ENCODE measurements around the gene NR4A3. TPM values are rescaled to one million over a fixed set of nuclear protein-coding genes. Genes with fewer than 3 reads are reported as not detected.

NR4A3 gene
- total RNA-seq, 1 experiment from 2014 or later: 0.24 TPM

DNA sequence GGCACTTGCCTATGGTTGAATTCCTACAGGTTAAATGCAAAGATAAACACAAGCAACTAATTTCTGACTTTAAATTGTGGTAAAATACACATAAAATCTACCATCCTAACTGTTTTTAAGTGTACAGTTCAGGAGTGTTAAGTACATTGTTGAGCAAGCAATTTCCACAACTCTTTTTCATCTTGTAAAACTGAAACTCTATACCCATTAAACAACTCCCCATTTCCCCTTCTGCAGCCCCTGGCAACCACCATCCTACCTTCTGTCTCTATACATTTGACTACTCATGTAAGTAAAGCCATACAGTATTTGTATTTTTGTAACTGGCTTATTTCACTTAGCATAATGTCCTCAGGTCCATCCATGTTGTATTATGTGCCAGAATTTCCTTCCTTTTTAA, 46.3 kb downstream of the NR4A3 start:
- no peak for DNase-seq
- Histone ChIP-seq H2BK20ac (ENCODE audit: low read depth, low read length, poor library complexity, severe bottlenecking) (no peak overlapping the region), H4K20me1 (ENCODE audit: control insufficient read depth, insufficient read depth, insufficient read length) (no peaks in the 10 kb centered on the region), H2AFZ (ENCODE audit: low read length) (no peak overlapping the region), H4K8ac (replicated peaks; ENCODE audit: insufficient read length, low read depth, low read length) (no peak overlapping the region), H3K79me1 (ENCODE audit: insufficient read depth, low read depth, low read length, poor library complexity, severe bottlenecking) (no peaks in the 10 kb centered on the region), H3T11ph (ENCODE audit: low read length) (no peak overlapping the region), H2AK5ac (ENCODE audit: insufficient read length, low read length) (no peak overlapping the region), H2BK15ac (ENCODE audit: low read depth, low read length) (no peak overlapping the region), H3K27ac (ENCODE audit: insufficient read length, low read depth, low read length) (no peak overlapping the region), H2BK5ac (ENCODE audit: insufficient read length, low read length) (no peak overlapping the region), H4K91ac (ENCODE audit: insufficient read length, low read depth, low read length) (no peak overlapping the region), H3K14ac (ENCODE audit: insufficient read depth, low read length) (no peak overlapping the region), H2BK12ac (ENCODE audit: insufficient read length, low read depth, low read length) (no peak overlapping the region), H2BK120ac (ENCODE audit: low read depth, low read length, poor library complexity, severe bottlenecking) (no peak overlapping the region), H3K79me2 (ENCODE audit: insufficient read depth, low read length) (no peaks in the 10 kb centered on the region), H3K18ac (ENCODE audit: insufficient read length, low read depth, low read length) (no peak overlapping the region), H3K23me2 (ENCODE audit: insufficient read length, low read depth, low read length, poor library complexity, severe bottlenecking) (no peaks in the 10 kb centered on the region), H3K4me1 (ENCODE audit: insufficient read depth, low read length) (0 out of 2 replicates have a peak, but pooled peaks cover 4% of the 10 kb centered on the region), H4K5ac (ENCODE audit: insufficient read length, low read depth, low read length) (no peak overlapping the region), H3K27me3 (ENCODE audit: insufficient read depth, low read length) (no peaks in the 10 kb centered on the region), H3K9ac (ENCODE audit: extremely low read depth, insufficient read length, low read length) (no peak overlapping the region), H3K56ac (ENCODE audit: insufficient read length, low read depth, low read length) (no peak overlapping the region), H3K4me2 (ENCODE audit: insufficient read depth, insufficient read length, low read length) (no peak overlapping the region), H3K9me3 (ENCODE audit: control insufficient read depth, low read depth, low read length) (no peaks in the 10 kb centered on the region), H3K4ac (ENCODE audit: low read depth, low read length) (no peak overlapping the region), H3K23ac (ENCODE audit: insufficient read length, low read depth, low read length) (no peak overlapping the region)
- peaks cover 4 to 11% of the 10 kb centered on the region in 2 experiments for H3K4me1 Mint-ChIP-seq
- H3K9me3 Mint-ChIP-seq: no peaks in the 10 kb centered on the region
- no peaks in the 10 kb centered on the region for H3K27me3 Mint-ChIP-seq (ENCODE audit: low read depth)
- H3K36me3 Mint-ChIP-seq (ENCODE audit: insufficient read depth in 1 of 3, low read depth in 3 of 3): no peaks in the 10 kb centered on the region
- TF ChIP-seq, protein P1, sequence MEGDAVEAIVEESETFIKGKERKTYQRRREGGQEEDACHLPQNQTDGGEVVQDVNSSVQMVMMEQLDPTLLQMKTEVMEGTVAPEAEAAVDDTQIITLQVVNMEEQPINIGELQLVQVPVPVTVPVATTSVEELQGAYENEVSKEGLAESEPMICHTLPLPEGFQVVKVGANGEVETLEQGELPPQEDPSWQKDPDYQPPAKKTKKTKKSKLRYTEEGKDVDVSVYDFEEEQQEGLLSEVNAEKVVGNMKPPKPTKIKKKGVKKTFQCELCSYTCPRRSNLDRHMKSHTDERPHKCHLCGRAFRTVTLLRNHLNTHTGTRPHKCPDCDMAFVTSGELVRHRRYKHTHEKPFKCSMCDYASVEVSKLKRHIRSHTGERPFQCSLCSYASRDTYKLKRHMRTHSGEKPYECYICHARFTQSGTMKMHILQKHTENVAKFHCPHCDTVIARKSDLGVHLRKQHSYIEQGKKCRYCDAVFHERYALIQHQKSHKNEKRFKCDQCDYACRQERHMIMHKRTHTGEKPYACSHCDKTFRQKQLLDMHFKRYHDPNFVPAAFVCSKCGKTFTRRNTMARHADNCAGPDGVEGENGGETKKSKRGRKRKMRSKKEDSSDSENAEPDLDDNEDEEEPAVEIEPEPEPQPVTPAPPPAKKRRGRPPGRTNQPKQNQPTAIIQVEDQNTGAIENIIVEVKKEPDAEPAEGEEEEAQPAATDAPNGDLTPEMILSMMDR (conservative IDR thresholded peaks at IDR 0.05): no peak
- H3K27ac Mint-ChIP-seq: no peak overlapping the region
- H3K4me3 Mint-ChIP-seq: no peak overlapping the region

All from H9 (cell line).